IMR-90 (cell line): ENCODE data around the gene ZNF574. TPM values are rescaled to one million over a fixed set of nuclear protein-coding genes. Genes with fewer than 3 reads are reported as not detected.
A peak's percentile ranks its signal among the peaks of the same experiment; 100 is the strongest.

ENCODE experiments used
- ATAC-seq: fragments of 200-7000 bp; cut with Tn5 transposase; 2 replicates; pipeline ENCODE4 v1.9.1; 2020; ENCODE audit warnings: low read depth, mild to moderate bottlenecking, moderate library complexity
- Bru-seq: library from RNA; stranded (reverse); fragments of 400-500 nt; gene quantifications from one replicate; lab custom pipeline; 2021; lab: Mats Ljungman, UMichigan
- BruChase-seq, 2 experiments: library from RNA; stranded (reverse); fragments of 400-500 nt; gene quantifications; one replicate each; lab custom pipeline; 2021; lab: Mats Ljungman, UMichigan
- BruUV-seq: library from RNA; stranded (reverse); fragments of 400-500 nt; replicated peaks from 2 replicates; lab custom pipeline; 2021; lab: Mats Ljungman, UMichigan
- CTCF ChIA-PET: fragments of 300-600 bp; formaldehyde crosslinking; extraction: SDS; loops from one replicate; lab custom pipeline; 2021; ENCODE audit warnings: antibody characterized with exemption; lab: Yijun Ruan, JAX
- POLR2A ChIA-PET: fragments of 300-600 bp; sonication (Branson Sonifier 250); formaldehyde crosslinking; loops from one replicate; lab custom pipeline; 2022; ENCODE audit warnings: antibody characterized with exemption; ENCODE audit not compliant: unreplicated experiment; lab: Charles Lee
- DNase-seq: peaks from one replicate; pipeline ENCODE4 v3.0.0; 2013
- H2AFZ ChIP-seq: replicated peaks from 2 replicates; pipeline ENCODE3; 2013; ENCODE audit warnings: low read length, mild to moderate bottlenecking; ENCODE audit not compliant: poor library complexity
- H2AK5ac ChIP-seq: 2 replicates; pipeline ENCODE4 v1.6.1; 2013; ENCODE audit warnings: low read depth, low read length, inconsistent platforms
- H2AK9ac ChIP-seq: replicated peaks from 2 replicates; pipeline ENCODE3; 2013; ENCODE audit warnings: mild to moderate bottlenecking, low read depth, low read length, moderate library complexity; ENCODE audit not compliant: poor library complexity
- H2BK120ac ChIP-seq: 2 replicates; pipeline ENCODE4 v1.6.1; 2013; ENCODE audit warnings: low read depth, low read length, inconsistent platforms
- H2BK15ac ChIP-seq: 3 replicates; pipeline ENCODE4 v1.6.1; 2013; ENCODE audit warnings: low read depth, low read length, inconsistent platforms
- H2BK20ac ChIP-seq: 2 replicates; pipeline ENCODE4 v1.6.1; 2013; ENCODE audit warnings: low read depth, mild to moderate bottlenecking, inconsistent platforms, low read length, moderate library complexity
- H2BK5ac ChIP-seq: 2 replicates; pipeline ENCODE4 v1.6.1; 2013; ENCODE audit warnings: mild to moderate bottlenecking, low read depth, low read length, inconsistent platforms; ENCODE audit not compliant: poor library complexity, severe bottlenecking
- H3K14ac ChIP-seq: replicated peaks from 2 replicates; pipeline ENCODE4 v1.6.1; 2013; ENCODE audit warnings: low read depth, low read length, inconsistent platforms
- H3K18ac ChIP-seq: 2 replicates; pipeline ENCODE4 v1.6.1; 2013; ENCODE audit warnings: low read depth, low read length, control low read depth
- H3K23ac ChIP-seq: 2 replicates; pipeline ENCODE4 v1.6.1; 2013; ENCODE audit warnings: low read depth, low read length, inconsistent platforms
- H3K27ac ChIP-seq: 2 replicates; pipeline ENCODE4 v1.5.1; 2013; ENCODE audit warnings: mild to moderate bottlenecking, control low read depth, low read length; ENCODE audit not compliant: insufficient read depth
- H3K27me3 ChIP-seq: 2 replicates; pipeline ENCODE4 v1.6.1; 2013; ENCODE audit warnings: low read length; ENCODE audit not compliant: control insufficient read depth, insufficient read depth
- H3K36me3 ChIP-seq: 2 replicates; pipeline ENCODE4 v1.6.1; 2013; ENCODE audit warnings: low read length, mixed read lengths; ENCODE audit not compliant: control insufficient read depth, insufficient read depth
- H3K4ac ChIP-seq: 2 replicates; pipeline ENCODE4 v1.6.1; 2013; ENCODE audit warnings: low read depth, low read length, inconsistent platforms
- H3K4me1 ChIP-seq: 2 replicates; pipeline ENCODE4 v1.6.1; 2013; ENCODE audit warnings: low read length, mixed read lengths; ENCODE audit not compliant: control insufficient read depth, insufficient read depth
- H3K4me2 ChIP-seq: 2 replicates; pipeline ENCODE4 v1.6.1; 2013; ENCODE audit warnings: low read depth, mild to moderate bottlenecking, control low read depth, low read length, moderate library complexity
- H3K4me3 ChIP-seq: 2 replicates; pipeline ENCODE4 v1.5.1; 2013; ENCODE audit warnings: low read depth, mild to moderate bottlenecking, control low read depth, low read length, moderate library complexity; ENCODE audit not compliant: insufficient read depth
- H3K56ac ChIP-seq: 2 replicates; pipeline ENCODE4 v1.6.1; 2013; ENCODE audit warnings: low read length, inconsistent platforms; ENCODE audit not compliant: insufficient read depth; ENCODE audit errors: extremely low read depth
- H3K79me1 ChIP-seq, 2 experiments: 2 replicates each; pipeline ENCODE4 v1.6.1; 2013; ENCODE audit warnings: low read length in 2 of 2, inconsistent platforms in 1 of 2, low read depth in 1 of 2
- H3K9ac ChIP-seq: 2 replicates; pipeline ENCODE4 v1.6.1; 2013; ENCODE audit warnings: low read depth, low read length, control low read depth
- H3K9me1 ChIP-seq: 2 replicates; pipeline ENCODE4 v1.6.1; 2013; ENCODE audit warnings: low read length, inconsistent platforms; ENCODE audit not compliant: insufficient read depth
- H3K9me3 ChIP-seq: 2 replicates; pipeline ENCODE4 v1.6.1; 2013; ENCODE audit warnings: low read length; ENCODE audit not compliant: control insufficient read depth, insufficient read depth
- H4K20me1 ChIP-seq: 2 replicates; pipeline ENCODE4 v1.6.1; 2013; ENCODE audit warnings: low read length, inconsistent platforms; ENCODE audit not compliant: insufficient read depth
- H4K5ac ChIP-seq: 2 replicates; pipeline ENCODE4 v1.6.1; 2013; ENCODE audit warnings: mild to moderate bottlenecking, low read depth, low read length, control low read depth
- H4K8ac ChIP-seq, 2 experiments: 2 replicates each; pipeline ENCODE4 v1.6.1; 2013; ENCODE audit warnings: low read depth in 2 of 2, low read length in 2 of 2, control low read depth in 1 of 2, inconsistent platforms in 1 of 2
- H4K91ac ChIP-seq: 2 replicates; pipeline ENCODE4 v1.6.1; 2013; ENCODE audit warnings: low read depth, low read length, inconsistent platforms; ENCODE audit not compliant: insufficient read depth
- BHLHE40 ChIP-seq: fragments of 150-350 bp; IDR thresholded peaks from 2 replicates; pipeline ENCODE4 v1.6.1; 2016; ENCODE audit warnings: mild to moderate bottlenecking, low read depth, low read length
- CEBPB ChIP-seq: IDR thresholded peaks from 2 replicates; pipeline ENCODE4 v1.6.1; 2012; ENCODE audit warnings: low read depth, low read length, improper control_type of control experiment
- CHD1 ChIP-seq: IDR thresholded peaks from 2 replicates; pipeline ENCODE4 v1.6.1; 2012; ENCODE audit warnings: low read depth, low read length, improper control_type of control experiment
- CTCF ChIP-seq: conservative IDR thresholded peaks from 2 replicates; pipeline ENCODE4 v1.5.1; 2012; ENCODE audit warnings: mild to moderate bottlenecking, low read depth, low read length, improper control_type of control experiment
- ELK1 ChIP-seq: fragments of 150-350 bp; IDR thresholded peaks from 2 replicates; pipeline ENCODE4 v1.6.1; 2016; ENCODE audit warnings: low read depth, mild to moderate bottlenecking, low read length, moderate library complexity, borderline replicate concordance
- FOS ChIP-seq: fragments of 150-350 bp; IDR thresholded peaks from 2 replicates; pipeline ENCODE4 v1.6.1; 2016; ENCODE audit warnings: low read depth, low read length
- MAFK ChIP-seq: IDR thresholded peaks from 2 replicates; pipeline ENCODE4 v1.6.1; 2012; ENCODE audit warnings: low read depth, low read length, improper control_type of control experiment
- MAZ ChIP-seq: IDR thresholded peaks from 2 replicates; pipeline ENCODE4 v1.6.1; 2012; ENCODE audit warnings: low read depth, mild to moderate bottlenecking, low read length, improper control_type of control experiment, moderate library complexity, borderline replicate concordance
- NFE2L2 ChIP-seq: fragments of 150-350 bp; IDR thresholded peaks from 2 replicates; pipeline ENCODE4 v1.6.1; 2016; ENCODE audit warnings: low read depth, mild to moderate bottlenecking, low read length
- RAD21 ChIP-seq: IDR thresholded peaks from 2 replicates; pipeline ENCODE4 v1.6.1; 2012; ENCODE audit warnings: low read length, improper control_type of control experiment
- RFX5 ChIP-seq: IDR thresholded peaks from 2 replicates; pipeline ENCODE4 v1.8.0; 2012; ENCODE audit warnings: low read depth, mild to moderate bottlenecking, low read length, moderate library complexity
- USF2 ChIP-seq: fragments of 150-350 bp; IDR thresholded peaks from 2 replicates; pipeline ENCODE4 v1.6.1; 2017; ENCODE audit warnings: mild to moderate bottlenecking, antibody characterized with exemption, low read length, low read depth
- WGBS, 2 experiments: methylation state at CpG; one replicate each; pipeline versions ENCODE4 v1.1.5 to v1.1.7; 2013; ENCODE audit warnings: missing lambda C conversion rate in 2 of 2; ENCODE audit not compliant: insufficient read length in 1 of 2; ENCODE audit errors: extremely low coverage in 2 of 2; 5-methylcytosine and 5-hydroxymethylcytosine counted together
- dilution Hi-C: fragments of 300-500 bp; cut with HindIII; formaldehyde crosslinking; loops from one replicate; pipeline ENCODE4 v1.14.3; 2018; ENCODE audit warnings: low sequenced_read_pairs; ENCODE audit not compliant: unreplicated experiment
- in situ Hi-C: fragments of 300-500 bp; cut with MboI; formaldehyde crosslinking; loops from 3 replicates; pipeline ENCODE4 v1.14.3; 2019; ENCODE audit warnings: low sequenced_read_pairs, inconsistent platforms, mixed read lengths
- intact Hi-C: fragments of 100-400 bp; cut with micrococcal nuclease; formaldehyde crosslinking; loops from 2 replicates; pipeline ENCODE4 v1.10.0; 2022
- long read RNA-seq: library from polyadenylated mRNA; unstranded; transcript quantifications from one replicate; pipeline ENCODE4 v2.0.0, GENCODE V29; 2021; ENCODE audit not compliant: unreplicated experiment
- polyA plus RNA-seq, 3 experiments: library from polyadenylated mRNA; depleted of rRNA; stranded (reverse); fragments of >200 nt; gene quantifications; 2 replicates each; pipeline ENCODE4 v1.2.3, GENCODE V29; 2012; ENCODE audit warnings: low replicate concordance in 1 of 3
- total RNA-seq: library from RNA; depleted of rRNA; stranded (reverse); fragments of >200 nt; gene quantifications from 2 replicates; pipeline ENCODE4 v1.2.3, GENCODE V29; 2012; rRNA removed

ZNF574 gene
- total RNA-seq (8.1 and 10.0 TPM in 2 replicates), polyA plus RNA-seq (2012; rRNA removed) (12.7 and 14.1 TPM in 2 replicates), Bru-seq, nascent RNA (percentile 39 among the genes with signal in this experiment), BruChase-seq, experiment 1, labeled RNA remaining after a 6-hour chase (percentile 36 among the genes with signal in this experiment), BruChase-seq, experiment 2, labeled RNA remaining after a 2-hour chase (percentile 40 among the genes with signal in this experiment)
- polyA plus RNA-seq (2012; cell fraction: cytosol; rRNA removed): 4.9 and 11.7 TPM in 2 replicates
- 4.1 and 12.6 TPM in 2 replicates for polyA plus RNA-seq (2012; cell fraction: nucleus; rRNA removed; ENCODE audit: low replicate concordance)
- long read RNA-seq, transcript ZNF574-202 (2 exons, 2,940 nt): major isoform, 5 of 14 reads
- long read RNA-seq, partial matches to known transcripts: 0 of 14 reads
- long read RNA-seq, other reads (novel, unspliced or antisense): 9 of 14 reads

- Histone ChIP-seq H3K36me3 (peaks cover 23% of the 10 kb centered on the region), H3K4ac (peak within 1 kb of the TSS; percentile 99), H3K4me2 (peak within 1 kb of the TSS; percentile 86), H3K18ac (peak within 1 kb of the TSS; percentile 90), H4K8ac (peak within 1 kb of the TSS; percentile 99 to 100), H3K23ac (peak within 1 kb of the TSS; percentile 99), H3K79me1 (peaks cover 12 to 56% of the 10 kb centered on the region in 2 experiments), H3K56ac (peak within 1 kb of the TSS; percentile 90), H2BK20ac (no peak within 1 kb of the TSS), H3K27me3 (peaks cover 4% of the 10 kb centered on the region), H3K4me1 (peaks cover 9% of the 10 kb centered on the region), H2BK120ac (peak within 1 kb of the TSS; percentile 66), H3K14ac (peak within 1 kb of the TSS; percentile 100), H2BK5ac (peak within 1 kb of the TSS; percentile 86), H3K4me3 (peak within 1 kb of the TSS; percentile 75), H3K27ac (peak within 1 kb of the TSS; percentile 92), H2BK15ac (no peak within 1 kb of the TSS), H4K5ac (peak within 1 kb of the TSS; percentile 98), H3K9ac (peak within 1 kb of the TSS; percentile 95), H2AK9ac (peak within 1 kb of the TSS; percentile 98), H3K9me1 (peaks cover 25% of the 10 kb centered on the region), H2AFZ (peak within 1 kb of the TSS; percentile 94), H4K91ac (peak within 1 kb of the TSS; percentile 98), H4K20me1 (peaks cover 41% of the 10 kb centered on the region), H3K9me3 (no peaks in the 10 kb centered on the region), H2AK5ac (peak within 1 kb of the TSS; percentile 95)
- CTCF ChIA-PET: no interaction called here
- POLR2A ChIA-PET: no interaction called here
- in situ Hi-C loops (no loop called here), dilution Hi-C loops (no loop called here), intact Hi-C loops (no loop called here)
- BruUV-seq: no TSS peak
- ATAC-seq: peak; percentile 98
- WGBS, 2 experiments: 0% methylated on average over 19 of the region's 80 CpGs; no CpG with 5 or more reads in 1 of the 2 experiments
- peak; percentile 99 for DNase-seq
- no peak for TF ChIP-seq CTCF
- no peak for TF ChIP-seq BHLHE40
- TF ChIP-seq RAD21: no peak
- no peak for TF ChIP-seq MAFK
- no peak for TF ChIP-seq USF2
- TF ChIP-seq MAZ: peak; percentile 90
- no peak for TF ChIP-seq CEBPB
- no peak for TF ChIP-seq NFE2L2
- no peak for TF ChIP-seq ELK1
- TF ChIP-seq FOS: peak; percentile 46; the same call in 1 of the 2 replicates
- peak; percentile 82 for TF ChIP-seq RFX5
- TF ChIP-seq CHD1: no peak
These were observed at the start of gene ZNF574 for GRCh38 chr19:42075616-42076379. ZNF574 (plus strand) TSS chr19:42076166; CDS start chr19:42078607, 2,441 bp downstream.
